DOHH2 (cell line): ENCODE measurements around the gene ZNF474.

ENCODE experiments used
- H3F3A ChIP-seq: fragments of 200-600 bp; sonication (generic), shearing (Covaris generic); 2 replicates; pipeline ENCODE4 v1.6.0; 2016; ENCODE audit warnings: antibody characterized with exemption, mild to moderate bottlenecking; ENCODE audit not compliant: control insufficient read depth, insufficient read depth
- H3K27ac ChIP-seq: fragments of 200-600 bp; sonication (generic); 2 replicates; pipeline ENCODE4 v1.5.1; 2014; ENCODE audit warnings: low read depth, mild to moderate bottlenecking, low read length, moderate library complexity
- H3K27me3 ChIP-seq: fragments of 200-600 bp; sonication (generic); 2 replicates; pipeline ENCODE4 v1.6.1; 2014; ENCODE audit warnings: mild to moderate bottlenecking, low read length, mixed read lengths; ENCODE audit not compliant: control insufficient read depth
- H3K36me3 ChIP-seq: fragments of 200-600 bp; sonication (generic); 2 replicates; pipeline ENCODE4 v1.6.1; 2014; ENCODE audit warnings: mild to moderate bottlenecking, low read length, moderate library complexity, mixed read lengths; ENCODE audit not compliant: control insufficient read depth
- H3K4me1 ChIP-seq: fragments of 200-600 bp; sonication (generic); 2 replicates; pipeline ENCODE4 v1.6.1; 2014; ENCODE audit warnings: mild to moderate bottlenecking, low read length, mixed read lengths; ENCODE audit not compliant: control insufficient read depth
- H3K4me2 ChIP-seq: fragments of 200-600 bp; sonication (generic); 2 replicates; pipeline ENCODE4 v1.6.0; 2014; ENCODE audit warnings: mild to moderate bottlenecking, low read length, moderate library complexity
- H3K4me3 ChIP-seq: fragments of 200-600 bp; sonication (generic); 2 replicates; pipeline ENCODE4 v1.5.1; 2014; ENCODE audit warnings: mild to moderate bottlenecking, low read length, mixed read lengths
- H3K79me2 ChIP-seq: fragments of 200-600 bp; sonication (generic); 2 replicates; pipeline ENCODE4 v1.6.1; 2014; ENCODE audit warnings: mild to moderate bottlenecking, low read length, mixed read lengths; ENCODE audit not compliant: control insufficient read depth
- H3K9me2 ChIP-seq: fragments of 200-600 bp; sonication (generic); replicated peaks from 2 replicates; pipeline ENCODE4 v1.6.1; 2014; ENCODE audit warnings: mild to moderate bottlenecking, low read length, mixed read lengths; ENCODE audit not compliant: control insufficient read depth
- H3K9me3 ChIP-seq: fragments of 200-600 bp; sonication (generic); 2 replicates; pipeline ENCODE4 v1.6.1; 2014; ENCODE audit warnings: antibody characterized with exemption, low read length, mixed read lengths; ENCODE audit not compliant: control insufficient read depth, insufficient read depth
- H4K20me1 ChIP-seq: fragments of 200-600 bp; sonication (generic); 2 replicates; pipeline ENCODE4 v1.6.0; 2014; ENCODE audit warnings: low read depth, mild to moderate bottlenecking, antibody characterized with exemption, low read length, moderate library complexity; ENCODE audit not compliant: control insufficient read depth, insufficient read depth
- CTCF ChIP-seq: fragments of 200-600 bp; sonication (generic); IDR thresholded peaks from one replicate; pipeline ENCODE4 v1.5.1; 2014; ENCODE audit warnings: antibody characterized with exemption, mild to moderate bottlenecking, low read depth, low read length; ENCODE audit not compliant: poor library complexity, severe bottlenecking
- EZH2phosphoT487 ChIP-seq: fragments of 200-600 bp; sonication (generic); IDR thresholded peaks from 2 replicates; pipeline ENCODE4 v1.6.1; 2017; ENCODE audit warnings: borderline replicate concordance, mild to moderate bottlenecking, antibody characterized with exemption, low read length, moderate library complexity, mixed read lengths

ZNF474 gene

GRCh38 chr5:122095158-122095557 is 34.2 kb upstream of the ZNF474 start:
- Histone ChIP-seq H3K9me2 (no peaks in the 10 kb centered on the region), H3K4me2 (no peak overlapping the region), H3K4me3 (no peak overlapping the region), H3K79me2 (no peaks in the 10 kb centered on the region), H4K20me1 (no peaks in the 10 kb centered on the region), H3K36me3 (no peaks in the 10 kb centered on the region), H3K4me1 (no peaks in the 10 kb centered on the region), H3K27me3 (no peaks in the 10 kb centered on the region), H3K27ac (no peak overlapping the region), H3F3A (no peaks in the 10 kb centered on the region), H3K9me3 (no peaks in the 10 kb centered on the region)
- no peak for TF ChIP-seq CTCF
- TF ChIP-seq EZH2phosphoT487, result no peak

GRCh38 chr5:122097391-122097790 is 32.0 kb upstream of the ZNF474 start:
- Histone ChIP-seq H3K79me2 (no peaks in the 10 kb centered on the region), H3K4me2 (no peak overlapping the region), H3K36me3 (no peaks in the 10 kb centered on the region), H3K27me3 (no peaks in the 10 kb centered on the region), H3K4me1 (no peaks in the 10 kb centered on the region), H3K9me2 (no peaks in the 10 kb centered on the region), H3K9me3 (no peaks in the 10 kb centered on the region), H3F3A (no peaks in the 10 kb centered on the region), H3K4me3 (no peak overlapping the region), H4K20me1 (no peaks in the 10 kb centered on the region), H3K27ac (no peak overlapping the region)
- TF ChIP-seq CTCF (no peak), EZH2phosphoT487 (no peak)

GRCh38 chr5:122099060-122099790 is 30.1 kb upstream of the ZNF474 start:
- Histone ChIP-seq H3K9me2 (no peaks in the 10 kb centered on the region), H3K36me3 (no peaks in the 10 kb centered on the region), H3F3A (no peaks in the 10 kb centered on the region), H3K4me3 (no peak overlapping the region), H3K4me1 (no peaks in the 10 kb centered on the region), H3K27me3 (no peaks in the 10 kb centered on the region), H3K9me3 (no peaks in the 10 kb centered on the region), H3K4me2 (no peak overlapping the region), H3K27ac (no peak overlapping the region), H4K20me1 (no peaks in the 10 kb centered on the region), H3K79me2 (no peaks in the 10 kb centered on the region)
- TF ChIP-seq EZH2phosphoT487 (no peak), CTCF (no peak)
